T-cell (primary cell): ENCODE data around the gene CDH4. TPM values are rescaled to one million over a fixed set of nuclear protein-coding genes. Genes with fewer than 3 reads are reported as not detected.

ENCODE experiments used
- ATAC-seq, 4 experiments: fragments of 200-7000 bp in 3 of 4; fragments of 150-1000 bp in 1 of 4; cut with Tn5 transposase; replicated peaks in 1 of 4; 1 replicate in 3 of 4; 2 replicates in 1 of 4; pipeline ENCODE4 v1.10.0; 2021; ENCODE audit warnings: moderate library complexity in 3 of 4, mild to moderate bottlenecking in 2 of 4, moderate number of reproducible peaks in 1 of 4
- CTCF ChIA-PET, 2 donors: fragments of 300-600 bp; sonication (Branson Sonifier 250); formaldehyde crosslinking; loops; one replicate each; lab custom pipeline; 2022; ENCODE audit warnings: antibody characterized with exemption in 2 of 2; lab: Charles Lee
- POLR2A ChIA-PET, 2 donors: fragments of 300-600 bp; sonication (Branson Sonifier 250); formaldehyde crosslinking; loops; one replicate each; lab custom pipeline; 2022; ENCODE audit warnings: antibody characterized with exemption in 2 of 2; lab: Charles Lee
- DNase-seq, 35 experiments: peaks; one replicate each; pipeline versions ENCODE4 v3.0.0 to v3.0.0-alpha.2; 2013 to 2023
- H3K27ac ChIP-seq: one replicate; pipeline ENCODE4 v1.5.1; 2013; ENCODE audit warnings: low read length
- H3K27me3 ChIP-seq, 2 experiments: replicated peaks in 1 of 2; 1 replicate in 1 of 2; 2 replicates in 1 of 2; pipeline versions ENCODE4 v1.6.1 to v1.7.0; 2013; ENCODE audit warnings: low read length in 1 of 2, mixed read lengths in 1 of 2; ENCODE audit not compliant: control insufficient read depth in 2 of 2, insufficient read depth in 2 of 2; ENCODE audit errors: extremely low read depth in 1 of 2
- H3K36me3 ChIP-seq, 2 donors: 1 replicate in 1 of 2; 2 replicates in 1 of 2; pipeline versions ENCODE4 v1.6.1 to v1.7.0; 2013; ENCODE audit warnings: low read length in 1 of 2; ENCODE audit not compliant: control insufficient read depth in 2 of 2, insufficient read depth in 1 of 2; ENCODE audit errors: extremely low read depth in 1 of 2
- H3K4me1 ChIP-seq, 2 experiments: 1 replicate in 1 of 2; 2 replicates in 1 of 2; pipeline versions ENCODE4 v1.6.1 to v1.7.0; 2013; ENCODE audit warnings: low read length in 2 of 2, mixed read lengths in 1 of 2; ENCODE audit not compliant: insufficient read depth in 2 of 2, control insufficient read depth in 1 of 2; ENCODE audit errors: extremely low read depth in 1 of 2
- H3K4me3 ChIP-seq, 2 donors: 1 replicate in 1 of 2; 2 replicates in 1 of 2; pipeline versions ENCODE4 v1.5.1 to v1.7.0; 2013; ENCODE audit warnings: mild to moderate bottlenecking in 2 of 2, low read length in 1 of 2, moderate library complexity in 1 of 2; ENCODE audit not compliant: control insufficient read depth in 1 of 2; ENCODE audit errors: extremely low read depth in 1 of 2
- H3K9me3 ChIP-seq: 2 replicates; pipeline ENCODE4 v1.7.0; 2013
- H3K27ac Mint-ChIP-seq, 2 donors: one replicate each; pipeline ENCODE4 v1.8.0; 2020 to 2021; ENCODE audit warnings: mild to moderate bottlenecking in 2 of 2, mixed read lengths in 2 of 2
- H3K27me3 Mint-ChIP-seq, 2 donors: one replicate each; pipeline ENCODE4 v1.8.0; 2021 to 2022; ENCODE audit warnings: mixed read lengths in 2 of 2
- H3K36me3 Mint-ChIP-seq: one replicate; pipeline ENCODE4 v1.8.0; 2021; ENCODE audit warnings: mixed read lengths
- H3K4me1 Mint-ChIP-seq, 3 donors: one replicate each; pipeline ENCODE4 v1.8.0; 2020 to 2022; ENCODE audit warnings: mixed read lengths in 3 of 3, mild to moderate bottlenecking in 1 of 3
- H3K4me3 Mint-ChIP-seq, 3 donors: one replicate each; pipeline ENCODE4 v1.8.0; 2020 to 2022; ENCODE audit warnings: mild to moderate bottlenecking in 3 of 3, mixed read lengths in 3 of 3, moderate library complexity in 3 of 3
- H3K9me3 Mint-ChIP-seq, 3 donors: one replicate each; pipeline ENCODE4 v1.8.0; 2020 to 2022; ENCODE audit warnings: mixed read lengths in 3 of 3
- WGBS: methylation state at CpG from one replicate; pipeline ENCODE4 v1.1.5; 2013; ENCODE audit warnings: missing lambda C conversion rate; ENCODE audit not compliant: insufficient coverage; 5-methylcytosine and 5-hydroxymethylcytosine counted together
- total RNA-seq, 35 experiments: library from RNA in 6 of 35; stranded (reverse) in 6 of 35; fragments of 120-200 nt in 1 of 35; gene quantifications; one replicate each; pipeline versions ENCODE4 v1.2.1 to v1.2.4 and lab custom pipeline; 2013 to 2026

Gene CDH4
- total RNA-seq, 5 donors from 2014 or later (not counting 1 experiment from before 2014, with no cell fraction given), result 0.06 to 0.64 (median 0.14) TPM

- Histone ChIP-seq H3K27ac (no peak overlapping the region), H3K4me1 (no peaks in the 10 kb centered on the region), H3K36me3 (no peaks in the 10 kb centered on the region), H3K9me3 (no peaks in the 10 kb centered on the region), H3K27me3 (no peaks in the 10 kb centered on the region), H3K4me3 (no peak overlapping the region)
- DNase-seq (no peak), ATAC-seq (no peak)
- ChIA-PET POLR2A (no interaction called here), CTCF (no interaction called here)
- no peaks in the 10 kb centered on the region for H3K36me3 Mint-ChIP-seq
- peaks cover 8% of the 10 kb centered on the region in 2 donors for H3K27me3 Mint-ChIP-seq
- H3K4me1 Mint-ChIP-seq, result no peaks in the 10 kb centered on the region
- H3K9me3 Mint-ChIP-seq, result peaks cover 3 to 9% (median 9%) of the 10 kb centered on the region in 3 donors
- H3K4me3 Mint-ChIP-seq, result no peak overlapping the region
- H3K27ac Mint-ChIP-seq, result no peak overlapping the region
- 85% methylated on average over 13 of the region's 18 CpGs for WGBS
Observed at GRCh38 chr20:61482056-61482887, 230.2 kb downstream of the CDH4 start.

GRCh38 chr20:61482901-61483300 is 230.8 kb downstream of the CDH4 start:
- CTCF ChIA-PET, result no interaction called here
- Histone ChIP-seq H3K4me1 (no peaks in the 10 kb centered on the region), H3K36me3 (no peaks in the 10 kb centered on the region), H3K9me3 (no peaks in the 10 kb centered on the region), H3K27ac (no peak overlapping the region), H3K27me3 (no peaks in the 10 kb centered on the region), H3K4me3 (no peak overlapping the region)
- Mint-ChIP-seq H3K36me3 (no peaks in the 10 kb centered on the region), H3K4me3 (no peak overlapping the region), H3K9me3 (peaks cover 3 to 9% (median 6%) of the 10 kb centered on the region in 3 donors), H3K27ac (no peak overlapping the region), H3K27me3 (peaks cover 5 to 8% of the 10 kb centered on the region in 2 donors), H3K4me1 (no peaks in the 10 kb centered on the region)
- 77% methylated on average over 3 of the region's 3 CpGs for WGBS
- ATAC-seq (no peak), DNase-seq (no peak)
- POLR2A ChIA-PET, result no interaction called here

GRCh38 chr20:61483336-61484067 is 231.4 kb downstream of the CDH4 start:
- H3K27me3 ChIP-seq, result no peaks in the 10 kb centered on the region
- H3K4me3 ChIP-seq, result no peak overlapping the region
- DNase-seq (no peak), ATAC-seq (no peak)
- H3K36me3 ChIP-seq, result no peaks in the 10 kb centered on the region
- H3K9me3 ChIP-seq, result no peaks in the 10 kb centered on the region
- no peaks in the 10 kb centered on the region for H3K4me1 ChIP-seq
- Mint-ChIP-seq H3K27me3 (peaks cover 5 to 8% of the 10 kb centered on the region in 2 donors), H3K36me3 (no peaks in the 10 kb centered on the region), H3K27ac (no peak overlapping the region), H3K9me3 (peaks cover 3 to 9% (median 5%) of the 10 kb centered on the region in 3 donors), H3K4me3 (no peak overlapping the region), H3K4me1 (no peaks in the 10 kb centered on the region)
- CTCF ChIA-PET, result no interaction called here
- H3K27ac ChIP-seq, result no peak overlapping the region
- POLR2A ChIA-PET, result no interaction called here
- 74% methylated on average over 7 of the region's 16 CpGs for WGBS

- ATAC-seq, result no peak
- CTCF ChIA-PET, result no interaction called here
- peaks cover 0 to 4% (median 0%) of the 10 kb centered on the region in 3 donors for H3K9me3 Mint-ChIP-seq
- H3K36me3 Mint-ChIP-seq, result no peaks in the 10 kb centered on the region
- POLR2A ChIA-PET, result no interaction called here
- H3K27ac Mint-ChIP-seq, result no peak overlapping the region
- H3K27me3 ChIP-seq, result no peaks in the 10 kb centered on the region
- no peak for DNase-seq
- no peak overlapping the region for H3K27ac ChIP-seq
- H3K4me3 Mint-ChIP-seq, result no peak overlapping the region
- H3K4me1 ChIP-seq, result no peaks in the 10 kb centered on the region
- H3K9me3 ChIP-seq, result no peaks in the 10 kb centered on the region
- H3K27me3 Mint-ChIP-seq, result peaks cover 3% of the 10 kb centered on the region in 2 donors
- WGBS, result 90% methylated on average over 5 of the region's 6 CpGs
- no peaks in the 10 kb centered on the region for H3K36me3 ChIP-seq
- H3K4me3 ChIP-seq, result no peak overlapping the region
- H3K4me1 Mint-ChIP-seq, result no peaks in the 10 kb centered on the region
Observed at GRCh38 chr20:61486198-61486597, 234.1 kb downstream of the CDH4 start.

- Mint-ChIP-seq H3K27ac (no peak overlapping the region), H3K36me3 (no peaks in the 10 kb centered on the region), H3K4me1 (no peaks in the 10 kb centered on the region), H3K27me3 (peaks cover 3% of the 10 kb centered on the region in 2 donors), H3K4me3 (no peak overlapping the region), H3K9me3 (peaks cover 0 to 4% (median 0%) of the 10 kb centered on the region in 3 donors)
- DNase-seq, result no peak
- POLR2A ChIA-PET, result no interaction called here
- Histone ChIP-seq H3K36me3 (no peaks in the 10 kb centered on the region), H3K27me3 (no peaks in the 10 kb centered on the region), H3K4me1 (no peaks in the 10 kb centered on the region), H3K9me3 (no peaks in the 10 kb centered on the region), H3K4me3 (no peak overlapping the region), H3K27ac (no peak overlapping the region)
- ATAC-seq, result no peak
- CTCF ChIA-PET, result no interaction called here
- no CpG with 5 or more reads among the region's 6 CpGs for WGBS
Observed at GRCh38 chr20:61487346-61487996, 235.4 kb downstream of the CDH4 start.

GRCh38 chr20:61487997-61488371 is 235.9 kb downstream of the CDH4 start:
- Mint-ChIP-seq H3K27ac (no peak overlapping the region), H3K4me1 (no peaks in the 10 kb centered on the region), H3K36me3 (no peaks in the 10 kb centered on the region), H3K27me3 (peaks cover 3% of the 10 kb centered on the region in 2 donors), H3K9me3 (peaks cover 0 to 4% (median 0%) of the 10 kb centered on the region in 3 donors), H3K4me3 (no peak overlapping the region)
- ATAC-seq, result no peak
- H3K36me3 ChIP-seq, result no peaks in the 10 kb centered on the region
- no peak overlapping the region for H3K4me3 ChIP-seq
- 83% methylated on average over 1 of the region's 7 CpGs for WGBS
- H3K9me3 ChIP-seq, result no peaks in the 10 kb centered on the region
- ChIA-PET CTCF (no interaction called here), POLR2A (no interaction called here)
- no peaks in the 10 kb centered on the region for H3K4me1 ChIP-seq
- H3K27me3 ChIP-seq, result no peaks in the 10 kb centered on the region
- no peak overlapping the region for H3K27ac ChIP-seq
- DNase-seq, result no peak
